Upper lobe of right lung (tissue), 1 donor: ENCODE data around the gene AK8. TPM values are rescaled to one million over a fixed set of nuclear protein-coding genes. Genes with fewer than 3 reads are reported as not detected.

Experiments
- ATAC-seq: fragments of 200-7000 bp; cut with Tn5 transposase; one replicate; pipeline ENCODE4 v1.9.1; 2020; ENCODE audit warnings: mild to moderate bottlenecking, moderate library complexity
- DNase-seq: peaks from one replicate; pipeline ENCODE4 v3.0.0-alpha.2; 2020
- H3K27ac ChIP-seq: fragments of 200-600 bp; one replicate; pipeline ENCODE4 v1.8.0; 2022
- H3K27me3 ChIP-seq: fragments of 200-600 bp; one replicate; pipeline ENCODE4 v1.8.0; 2022; ENCODE audit warnings: mild to moderate bottlenecking
- H3K36me3 ChIP-seq: fragments of 200-600 bp; one replicate; pipeline ENCODE4 v1.8.0; 2022
- H3K4me1 ChIP-seq: fragments of 200-600 bp; one replicate; pipeline ENCODE4 v1.8.0; 2022
- H3K4me3 ChIP-seq: fragments of 200-600 bp; one replicate; pipeline ENCODE4 v1.8.0; 2022; ENCODE audit warnings: mild to moderate bottlenecking
- H3K9me3 ChIP-seq: fragments of 200-600 bp; one replicate; pipeline ENCODE4 v1.8.0; 2022
- CTCF ChIP-seq: fragments of 200-600 bp; IDR thresholded peaks from one replicate; pipeline ENCODE4 v1.8.0; 2022; ENCODE audit warnings: antibody characterized with exemption
- intact Hi-C: fragments of 100-400 bp; cut with DNase I; formaldehyde crosslinking; loops from one replicate; pipeline ENCODE4 v1.11.0; 2022
- total RNA-seq: library from RNA; stranded (reverse); fragmentation: NEBNext Ultra II Directional; extraction: Animal tissue kit (Norgen Biotek cat#: 25700); gene quantifications from one replicate; pipeline ENCODE4 v1.2.1, GENCODE V29; 2021
- donor health status: DM: no; HTN: yes; CAD: no; lungs with severe emphysema.

Gene AK8
- total RNA-seq, 1 donor from 2014 or later = 0.55 TPM

- no peaks in the 10 kb centered on the region for H3K36me3 ChIP-seq
- DNase-seq (no peak), ATAC-seq (no peak)
- H3K4me3 ChIP-seq = no peak overlapping the region
- H3K27me3 ChIP-seq = no peaks in the 10 kb centered on the region
- TF ChIP-seq CTCF = no peak
- intact Hi-C loops = no loop called here
- H3K27ac ChIP-seq = no peak overlapping the region
- peaks cover 4% of the 10 kb centered on the region for H3K4me1 ChIP-seq
- no peaks in the 10 kb centered on the region for H3K9me3 ChIP-seq
Observed at GRCh38 chr9:132880324-132880661, 2.2 kb upstream of the AK8 start.

- intact Hi-C loops = no loop called here
- Histone ChIP-seq H3K27me3 (no peaks in the 10 kb centered on the region), H3K4me3 (peak overlapping the region; percentile 93), H3K36me3 (no peaks in the 10 kb centered on the region), H3K4me1 (peaks cover 4% of the 10 kb centered on the region), H3K9me3 (no peaks in the 10 kb centered on the region), H3K27ac (no peak overlapping the region)
- no peak for TF ChIP-seq CTCF
- no peak for DNase-seq
- ATAC-seq = no peak
Observed at GRCh38 chr9:132879457-132880323, 1.6 kb upstream of the AK8 start.

- peak; percentile 87 for DNase-seq
- peak within 1 kb of the TSS; percentile 87 for H3K27ac ChIP-seq
- peak; percentile 79 for ATAC-seq
- peak within 1 kb of the TSS; percentile 93 for H3K4me3 ChIP-seq
- H3K36me3 ChIP-seq = no peaks in the 10 kb centered on the region
- TF ChIP-seq CTCF = no peak
- H3K9me3 ChIP-seq = no peaks in the 10 kb centered on the region
- intact Hi-C loops = no loop called here
- no peaks in the 10 kb centered on the region for H3K27me3 ChIP-seq
- peaks cover 4% of the 10 kb centered on the region for H3K4me1 ChIP-seq
Observed at GRCh38 chr9:132878695-132879456, 792 bp upstream of the AK8 start, which contains the start of gene SPACA9. Gene SPACA9, plus strand, starts transcription at chr9:132878898. Its CDS starts 5,050 bp downstream, at chr9:132883948.

- intact Hi-C loops = no loop called here
- H3K27me3 ChIP-seq = no peaks in the 10 kb centered on the region
- TF ChIP-seq CTCF = no peak
- H3K36me3 ChIP-seq = no peaks in the 10 kb centered on the region
- DNase-seq (no peak), ATAC-seq (no peak)
- H3K4me1 ChIP-seq = peaks cover 4% of the 10 kb centered on the region
- H3K27ac ChIP-seq = no peak overlapping the region
- H3K9me3 ChIP-seq = no peaks in the 10 kb centered on the region
- peak overlapping the region; percentile 93 for H3K4me3 ChIP-seq
Observed at GRCh38 chr9:132877458-132877823, 643 bp downstream of the AK8 start.

- H3K9me3 ChIP-seq = no peaks in the 10 kb centered on the region
- DNase-seq (no peak), ATAC-seq (no peak)
- H3K27ac ChIP-seq = no peak overlapping the region
- no peaks in the 10 kb centered on the region for H3K36me3 ChIP-seq
- peaks cover 4% of the 10 kb centered on the region for H3K4me1 ChIP-seq
- no peaks in the 10 kb centered on the region for H3K27me3 ChIP-seq
- TF ChIP-seq CTCF = no peak
- no peak overlapping the region for H3K4me3 ChIP-seq
- intact Hi-C loops = no loop called here
Observed at GRCh38 chr9:132876849-132877248, 1.2 kb downstream of the AK8 start.
